Colonic mucosa (tissue), 4 donors: ENCODE data around the gene STYK1. TPM values are rescaled to one million over a fixed set of nuclear protein-coding genes. Genes with fewer than 3 reads are reported as not detected.

Experiments
- DNase-seq: peaks from one replicate; pipeline ENCODE4 v3.0.0-alpha.2; 2020
- H3K27ac ChIP-seq: fragments of 200-600 bp; one replicate; pipeline ENCODE4 v1.8.0; 2021
- H3K27me3 ChIP-seq: fragments of 200-600 bp; one replicate; pipeline ENCODE4 v1.8.0; 2021
- H3K36me3 ChIP-seq: fragments of 200-600 bp; one replicate; pipeline ENCODE4 v1.8.0; 2021
- H3K4me1 ChIP-seq: fragments of 200-600 bp; one replicate; pipeline ENCODE4 v1.8.0; 2021; ENCODE audit warnings: mild to moderate bottlenecking
- H3K4me3 ChIP-seq: fragments of 200-600 bp; one replicate; pipeline ENCODE4 v1.8.0; 2021
- H3K9ac ChIP-seq, 2 donors: one replicate each; pipeline ENCODE4 v1.7.0; 2013; ENCODE audit warnings: control low read depth in 2 of 2, low read depth in 2 of 2, low read length in 2 of 2
- H3K9me3 ChIP-seq: fragments of 200-600 bp; one replicate; pipeline ENCODE4 v1.8.0; 2021
- CTCF ChIP-seq: fragments of 200-600 bp; IDR thresholded peaks from one replicate; pipeline ENCODE4 v1.8.0; 2022; ENCODE audit warnings: antibody characterized with exemption, mild to moderate bottlenecking
- intact Hi-C: fragments of 100-400 bp; cut with DNase I; formaldehyde crosslinking; loops from one replicate; pipeline ENCODE4 v1.14.1; 2022
- total RNA-seq, 2 donors: library from RNA; stranded (reverse); fragmentation: NEBNext Ultra II Directional in 1 of 2; extraction: Animal tissue kit (Norgen Biotek cat#: 25700) in 1 of 2; gene quantifications; one replicate each; pipeline ENCODE4 v1.2.1, GENCODE V29; 2021
- donor health status: healthy.
- donor health status: DM: no; HTN: no; CAD: no.
- donor health status: DM: no; HTN: no; CAD: no.

STYK1 gene
- total RNA-seq = 10 to 100 TPM; 24.5 to 53.3 TPM

GRCh38 chr12:10673659-10674384, at the start of gene STYK1:
TSS of gene STYK1 (minus strand) at chr12:10674052. CDS start at chr12:10634618, 39,434 bp downstream.
- H3K27ac ChIP-seq = peak within 1 kb of the TSS; percentile 86

GRCh38 chr12:10722905-10723746, 49.3 kb upstream of the STYK1 start, which contains the start of gene YBX3:
TSS of gene YBX3 (minus strand) at chr12:10723323. CDS start at chr12:10723111, 212 bp downstream.
- peak within 1 kb of the TSS; percentile 94 to 99 for H3K9ac ChIP-seq
- intact Hi-C loops = no loop called here
- no peaks in the 10 kb centered on the region for H3K9me3 ChIP-seq
- H3K4me3 ChIP-seq = peak within 1 kb of the TSS; percentile 96
- DNase-seq = peak; percentile 92
- no peak for TF ChIP-seq CTCF
- peaks cover 5% of the 10 kb centered on the region for H3K4me1 ChIP-seq
- peak within 1 kb of the TSS; percentile 96 for H3K27ac ChIP-seq
- H3K36me3 ChIP-seq = no peaks in the 10 kb centered on the region
- H3K27me3 ChIP-seq = no peaks in the 10 kb centered on the region

More at GRCh38 chr12:10673659-10674384, at the start of gene STYK1:
- intact Hi-C loops = loop anchor here (5.0 to 10.0 kb wide), 3 partner anchors 57 to 439 kb away; no protein-coding TSS in a partner anchor
- DNase-seq = peak; percentile 90
- Histone ChIP-seq H3K9ac (peak within 1 kb of the TSS; percentile 44 to 80), H3K36me3 (no peaks in the 10 kb centered on the region), H3K4me1 (no peaks in the 10 kb centered on the region), H3K4me3 (peak within 1 kb of the TSS; percentile 41), H3K9me3 (no peaks in the 10 kb centered on the region), H3K27me3 (no peaks in the 10 kb centered on the region)
- peak; percentile 88 for TF ChIP-seq CTCF

GRCh38 chr12:10722502-10722904, 48.7 kb upstream of the STYK1 start:
- peaks cover 5% of the 10 kb centered on the region for H3K4me1 ChIP-seq
- peak; percentile 47 for DNase-seq
- peak overlapping the region; percentile 96 for H3K27ac ChIP-seq
- H3K9ac ChIP-seq = peak overlapping the region; percentile 94 to 99
- intact Hi-C loops = no loop called here
- TF ChIP-seq CTCF = no peak
- no peaks in the 10 kb centered on the region for H3K9me3 ChIP-seq
- H3K27me3 ChIP-seq = no peaks in the 10 kb centered on the region
- H3K36me3 ChIP-seq = no peaks in the 10 kb centered on the region
- H3K4me3 ChIP-seq = peak overlapping the region; percentile 96

- intact Hi-C loops = no loop called here
- H3K9ac ChIP-seq = peak overlapping the region; percentile 94 to 99
- H3K9me3 ChIP-seq = no peaks in the 10 kb centered on the region
- peak overlapping the region; percentile 96 for H3K27ac ChIP-seq
- TF ChIP-seq CTCF = no peak
- H3K4me3 ChIP-seq = peak overlapping the region; percentile 96
- H3K27me3 ChIP-seq = no peaks in the 10 kb centered on the region
- peaks cover 5% of the 10 kb centered on the region for H3K4me1 ChIP-seq
- H3K36me3 ChIP-seq = no peaks in the 10 kb centered on the region
- DNase-seq = peak; percentile 92
These were observed 48.0 kb upstream of the STYK1 start for GRCh38 chr12:10721651-10722501.
